ENCODE results near the gene BUB1B.

The BUB1B gene

GRCh38 chr15:40198355-40199085 lies 37.7 kb downstream of the BUB1B start:
- in situ Hi-C loops (cut with HindIII; ENCODE audit: low pct_ligation_motif_present, low sequenced_read_pairs), result no loop called here
- Histone ChIP-seq H3K27ac (no peak overlapping the region), H3K27me3 (replicated peaks) (no peaks in the 10 kb centered on the region), H3K4me3 (ENCODE audit: low read depth, low read length) (no peak overlapping the region), H3K36me3 (replicated peaks) (peaks cover 5% of the 10 kb centered on the region)
- no peak for DNase-seq
- no peak for TF ChIP-seq CTCF (IDR thresholded peaks at IDR 0.05; ENCODE audit: low read depth, low read length, missing control alignments)

GRCh38 chr15:40204100-40204499 lies 43.2 kb downstream of the BUB1B start:
- no peak for DNase-seq
- no peak for TF ChIP-seq CTCF (IDR thresholded peaks at IDR 0.05; ENCODE audit: low read depth, low read length, missing control alignments)
- Histone ChIP-seq H3K27me3 (replicated peaks) (no peaks in the 10 kb centered on the region), H3K4me3 (ENCODE audit: low read depth, low read length) (no peak overlapping the region), H3K27ac (no peak overlapping the region), H3K36me3 (replicated peaks) (peaks cover 5% of the 10 kb centered on the region)
- in situ Hi-C loops (cut with HindIII; ENCODE audit: low pct_ligation_motif_present, low sequenced_read_pairs), result no loop called here

- peak; percentile 77 for TF ChIP-seq CTCF (IDR thresholded peaks at IDR 0.05; ENCODE audit: low read depth, low read length, missing control alignments)
- Histone ChIP-seq H3K4me3 (ENCODE audit: low read depth, low read length) (no peak overlapping the region), H3K27ac (no peak overlapping the region), H3K36me3 (replicated peaks) (no peaks in the 10 kb centered on the region), H3K27me3 (replicated peaks) (no peaks in the 10 kb centered on the region)
- in situ Hi-C loops (cut with HindIII; ENCODE audit: low pct_ligation_motif_present, low sequenced_read_pairs), result loop anchor here (10.0 kb wide), 1 partner anchor 172 kb away; no protein-coding TSS in a partner anchor
- DNase-seq, result peak; percentile 64
Measured at GRCh38 chr15:40217166-40217824, 56.4 kb downstream of the BUB1B start.

- no peak for DNase-seq
- no peaks in the 10 kb centered on the region for H3K27me3 ChIP-seq (replicated peaks)
- H3K36me3 ChIP-seq (replicated peaks), result no peaks in the 10 kb centered on the region
- no peak overlapping the region for H3K4me3 ChIP-seq (ENCODE audit: low read depth, low read length)
- TF ChIP-seq CTCF (IDR thresholded peaks at IDR 0.05; ENCODE audit: low read depth, low read length, missing control alignments), result no peak
- in situ Hi-C loops (cut with HindIII; ENCODE audit: low pct_ligation_motif_present, low sequenced_read_pairs), result loop anchor here (10.0 kb wide), 1 partner anchor 175 kb away; no protein-coding TSS in a partner anchor
- no peak overlapping the region for H3K27ac ChIP-seq
Measured at GRCh38 chr15:40219801-40220200, 58.9 kb downstream of the BUB1B start.

GRCh38 chr15:40222131-40222530 lies 61.3 kb downstream of the BUB1B start:
- no peaks in the 10 kb centered on the region for H3K36me3 ChIP-seq (replicated peaks)
- H3K27me3 ChIP-seq (replicated peaks), result no peaks in the 10 kb centered on the region
- H3K27ac ChIP-seq, result no peak overlapping the region
- TF ChIP-seq CTCF (IDR thresholded peaks at IDR 0.05; ENCODE audit: low read depth, low read length, missing control alignments), result no peak
- no peak overlapping the region for H3K4me3 ChIP-seq (ENCODE audit: low read depth, low read length)
- in situ Hi-C loops (cut with HindIII; ENCODE audit: low pct_ligation_motif_present, low sequenced_read_pairs), result no loop called here
- DNase-seq, result no peak
